K562 (cell line): ENCODE measurements around the gene DPP10. TPM values are rescaled to one million over a fixed set of nuclear protein-coding genes. Genes with fewer than 3 reads are reported as not detected.

ENCODE experiments used
- ATAC-seq: fragments of 200-7000 bp; cut with Tn5 transposase; 3 replicates; pipeline ENCODE4 v1.9.1; 2020; ENCODE audit warnings: moderate library complexity
- BruUV-seq: library from RNA; stranded (reverse); fragments of 400-500 nt; replicated peaks from 2 replicates; lab custom pipeline; 2021; lab: Mats Ljungman, UMichigan
- CTCF ChIA-PET: fragments of 300-600 bp; formaldehyde crosslinking; extraction: SDS; loops from one replicate; lab custom pipeline; 2021; ENCODE audit warnings: low intra/inter-chr PET ratio; lab: Yijun Ruan, JAX
- POLR2A ChIA-PET: fragments of 300-600, 350-650 bp; sonication (Branson Sonifier 250); formaldehyde crosslinking; extraction: SDS; loops from one replicate; lab custom pipeline; 2021; ENCODE audit warnings: antibody characterized with exemption, inconsistent platforms; lab: Yijun Ruan, JAX
- DNase-seq, 4 experiments: peaks; one replicate each; pipeline versions ENCODE4 v3.0.0 to v3.0.0-alpha.2; 2011 to 2018; ENCODE audit warnings: low spot score in 3 of 4, mixed read lengths in 3 of 4; ENCODE audit errors: extremely low read depth in 1 of 4
- FAIRE-seq: peaks from 2 replicates; lab custom pipeline; 2011; peaks lifted over from hg19 to GRCh38; lab: Jason Lieb, UNC
- H2AFZ ChIP-seq: 2 replicates; pipeline ENCODE4 v1.6.0; 2011; ENCODE audit warnings: low read depth, low read length, control low read depth, inconsistent platforms
- H3K27ac ChIP-seq: fragments of 200-600 bp; 3 replicates; pipeline ENCODE4 v1.8.0; 2011; ENCODE audit warnings: low read depth, mild to moderate bottlenecking, control low read depth, inconsistent platforms, low read length, moderate library complexity, mixed read lengths; ENCODE audit errors: extremely low read depth
- H3K27me3 ChIP-seq, 2 experiments: fragments of 300-600 bp in 1 of 2; 2 replicates in 1 of 2; 3 replicates in 1 of 2; pipeline versions ENCODE4 v1.6.0 to v1.8.0; 2011; ENCODE audit warnings: inconsistent platforms in 2 of 2, low read length in 2 of 2, mild to moderate bottlenecking in 1 of 2, mixed read lengths in 1 of 2, moderate library complexity in 1 of 2; ENCODE audit not compliant: control insufficient read depth in 2 of 2, insufficient read depth in 2 of 2
- H3K36me3 ChIP-seq: fragments of 300-600 bp; 3 replicates; pipeline ENCODE4 v1.8.0; 2011; ENCODE audit warnings: mild to moderate bottlenecking, low read length, inconsistent platforms; ENCODE audit not compliant: control insufficient read depth, insufficient read depth
- H3K4me1 ChIP-seq, 2 experiments: fragments of 200-600 bp in 1 of 2; replicated peaks in 1 of 2; 2 replicates in 1 of 2; 3 replicates in 1 of 2; pipeline versions ENCODE4 v1.5.1 to v1.8.0; 2011; ENCODE audit warnings: inconsistent platforms in 2 of 2, low read length in 2 of 2, mild to moderate bottlenecking in 1 of 2, mixed read lengths in 1 of 2, moderate library complexity in 1 of 2; ENCODE audit not compliant: control insufficient read depth in 2 of 2, insufficient read depth in 2 of 2
- H3K4me2 ChIP-seq: 2 replicates; pipeline ENCODE4 v1.6.1; 2011; ENCODE audit warnings: low read length, control low read depth, inconsistent platforms, mixed read lengths; ENCODE audit not compliant: insufficient read depth
- H3K4me3 ChIP-seq: fragments of 200-600 bp; sonication (generic), shearing (Covaris generic); 2 replicates; pipeline ENCODE4 v1.5.1; 2016; ENCODE audit warnings: control low read depth, inconsistent platforms
- H3K79me2 ChIP-seq: fragments of 200-600 bp; 3 replicates; pipeline ENCODE4 v1.8.0; 2011; ENCODE audit warnings: low read length, inconsistent platforms; ENCODE audit not compliant: control insufficient read depth, insufficient read depth
- H3K9ac ChIP-seq, 2 experiments: 2 replicates each; pipeline versions ENCODE4 v1.6.0 to v1.6.1; 2011; ENCODE audit warnings: low read depth in 2 of 2, low read length in 2 of 2, control low read depth in 1 of 2, inconsistent platforms in 1 of 2, mild to moderate bottlenecking in 1 of 2, mixed read lengths in 1 of 2; ENCODE audit not compliant: insufficient read depth in 1 of 2
- H3K9me1 ChIP-seq: one replicate; pipeline ENCODE4 v1.6.0; 2011; ENCODE audit warnings: inconsistent platforms, mild to moderate bottlenecking, low read length, moderate library complexity; ENCODE audit not compliant: control insufficient read depth, insufficient read depth
- H3K9me3 ChIP-seq: replicated peaks from 2 replicates; pipeline ENCODE4 v1.5.1; 2011; ENCODE audit warnings: low read depth, low read length, inconsistent platforms; ENCODE audit not compliant: control insufficient read depth, insufficient read depth
- H4K20me1 ChIP-seq: replicated peaks from 2 replicates; pipeline ENCODE4 v1.6.1; 2011; ENCODE audit warnings: low read length, inconsistent platforms, mixed read lengths; ENCODE audit not compliant: control insufficient read depth, insufficient read depth
- GTF2A2 ChIP-seq: IDR thresholded peaks from 2 replicates; pipeline ENCODE4 v1.6.1; 2016; ENCODE audit warnings: mild to moderate bottlenecking, missing genetic modification characterization, missing compliant biosample characterization
- ILK ChIP-seq: fragments of 450-650 bp; IDR thresholded peaks from 2 replicates; pipeline ENCODE4 v1.6.1; 2016; ENCODE audit warnings: missing genetic modification characterization, low read depth, mild to moderate bottlenecking, missing compliant biosample characterization, moderate library complexity, borderline replicate concordance
- MYC ChIP-seq, 2 experiments: fragments of 250-450 bp in 1 of 2; sonication (Bioruptor Pico) in 1 of 2; IDR thresholded peaks; 2 replicates each; pipeline versions ENCODE4 v1.5.1 to v1.6.1; 2012 to 2021; ENCODE audit warnings: low read depth in 2 of 2, borderline replicate concordance in 1 of 2, improper control_type of control experiment in 1 of 2, low read length in 1 of 2, mild to moderate bottlenecking in 1 of 2, moderate library complexity in 1 of 2
- NFE2L1 ChIP-seq: fragments of 450-650 bp; IDR thresholded peaks from 2 replicates; pipeline ENCODE4 v1.6.1; 2016; ENCODE audit warnings: missing genetic modification characterization, low read depth, mild to moderate bottlenecking, missing compliant biosample characterization, moderate library complexity, borderline replicate concordance
- NFIX ChIP-seq: fragments of 250-450 bp; sonication (Bioruptor Pico); IDR thresholded peaks from 2 replicates; pipeline ENCODE4 v1.4.0; 2020; ENCODE audit warnings: low read depth, mild to moderate bottlenecking, moderate library complexity
- PHF21A ChIP-seq: fragments of 450-650 bp; IDR thresholded peaks from 2 replicates; pipeline ENCODE4 v1.6.1; 2017; ENCODE audit warnings: low read depth, borderline replicate concordance
- SAFB ChIP-seq: fragments of 200-400 bp; formaldehyde crosslinking; IDR thresholded peaks from 2 replicates; pipeline ENCODE4 v1.6.1; 2017; ENCODE audit warnings: low read depth, low read length, borderline replicate concordance
- ZSCAN32 ChIP-seq: fragments of 450-650 bp; formaldehyde crosslinking; IDR thresholded peaks from 2 replicates; pipeline ENCODE4 v1.4.0; 2020; ENCODE audit warnings: mild to moderate bottlenecking, moderate library complexity
- WGBS: fragments of 100-300 bp; shearing (Covaris generic); methylation state at CpG from one replicate; pipeline ENCODE4 v1.1.6; 2016; ENCODE audit warnings: low coverage, mixed read lengths; ENCODE audit not compliant: insufficient coverage; ENCODE audit errors: missing lambda C conversion rate; 5-methylcytosine and 5-hydroxymethylcytosine counted together
- in situ Hi-C: fragments of 300-500 bp; cut with MboI; formaldehyde crosslinking; loops from 4 replicates; pipeline ENCODE4 v1.15.0; 2018; ENCODE audit warnings: inconsistent platforms, mixed read lengths
- intact Hi-C: fragments of 100-400 bp; cut with micrococcal nuclease; formaldehyde crosslinking; loops from 2 replicates; pipeline ENCODE4 v1.14.2; 2022
- polyA plus RNA-seq, 8 experiments: library from polyadenylated mRNA; depleted of rRNA in 4 of 8; stranded (reverse) in 5 of 8; unstranded in 3 of 8; fragments of >200 nt; fragmentation: Nextera tagmentation in 2 of 8; fragmentation: Illumina TruSeq in 1 of 8; extraction: Ambion mirVana in 2 of 8; extraction: Trizol in 1 of 8; gene quantifications; 2 replicates each; pipeline versions ENCODE4 v1.2.1 to v1.2.3, GENCODE V29; 2011 to 2014; ENCODE audit warnings: inconsistent platforms in 1 of 8, missing spikeins in 1 of 8
- total RNA-seq, 7 experiments: library from RNA; depleted of rRNA in 6 of 7; stranded (reverse); fragments of >200 nt in 6 of 7; fragmentation: Illumina TruSeq in 2 of 7; extraction: Trizol in 2 of 7; gene quantifications; 2 replicates each; pipeline versions ENCODE4 v1.2.1 to v1.2.3, GENCODE V29; 2011 to 2021; ENCODE audit warnings: low replicate concordance in 1 of 7
- TF ChIP-seq, protein P1 (sequence below), 2 experiments: fragments of 150-350 bp in 1 of 2; IDR thresholded peaks; 2 replicates each; pipeline ENCODE4 v1.6.1; 2012 to 2016; ENCODE audit warnings: low read depth in 2 of 2, low read length in 2 of 2, mild to moderate bottlenecking in 1 of 2, moderate library complexity in 1 of 2

DPP10 gene
- total and polyA plus RNA-seq, 9 of the 15 experiments (the other 6 are each of a cell fraction or from before 2014, with no cell fraction given) = not detected

DNA sequence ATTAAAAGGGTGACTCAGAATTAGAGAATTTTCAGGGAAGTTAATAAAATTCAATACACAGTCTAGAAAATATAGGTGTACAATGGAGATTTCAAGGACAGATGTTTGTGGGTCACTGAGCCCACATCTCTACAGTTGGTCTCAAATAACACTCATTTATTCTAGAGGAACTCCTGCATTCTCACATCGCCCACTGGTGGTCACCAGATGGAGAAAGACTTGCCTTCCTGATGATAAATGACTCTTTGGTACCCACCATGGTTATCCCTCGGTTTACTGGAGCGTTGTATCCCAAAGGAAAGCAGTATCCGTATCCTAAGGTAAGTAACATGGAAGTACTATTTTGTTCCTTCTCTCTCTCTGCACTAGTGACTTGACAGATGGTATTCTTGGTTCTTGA, 1297.1 kb downstream of the DPP10 start:
- H3K9me1 ChIP-seq = no peaks in the 10 kb centered on the region
- H2AFZ ChIP-seq = no peak overlapping the region
- H3K4me3 ChIP-seq = no peak overlapping the region
- in situ Hi-C loops = no loop called here
- H3K27me3 ChIP-seq = no peaks in the 10 kb centered on the region
- H4K20me1 ChIP-seq = no peaks in the 10 kb centered on the region
- H3K4me2 ChIP-seq = no peak overlapping the region
- no peaks in the 10 kb centered on the region for H3K36me3 ChIP-seq
- CTCF ChIA-PET = no interaction called here
- DNase-seq = no peak
- BruUV-seq = no TSS peak
- ATAC-seq = no peak
- no peaks in the 10 kb centered on the region for H3K79me2 ChIP-seq
- intact Hi-C loops = no loop called here
- FAIRE-seq = no peak
- POLR2A ChIA-PET = no interaction called here
- H3K4me1 ChIP-seq = no peaks in the 10 kb centered on the region
- TF ChIP-seq NFE2L1 (tag) (no peak), PHF21A (no peak), SAFB (no peak), GTF2A2 (tag) (no peak), ZSCAN32 (CRISPR knock-in tag) (no peak), NFIX (no peak), ILK (tag) (no peak), MYC (IDR thresholded peaks at IDR 0.05; ENCODE audit: low read depth, low read length) (no peak), MYC (CRISPR knock-in tag; IDR thresholded peaks at IDR 0.05; ENCODE audit: borderline replicate concordance, low read depth) (no peak)
- TF ChIP-seq, protein P1, sequence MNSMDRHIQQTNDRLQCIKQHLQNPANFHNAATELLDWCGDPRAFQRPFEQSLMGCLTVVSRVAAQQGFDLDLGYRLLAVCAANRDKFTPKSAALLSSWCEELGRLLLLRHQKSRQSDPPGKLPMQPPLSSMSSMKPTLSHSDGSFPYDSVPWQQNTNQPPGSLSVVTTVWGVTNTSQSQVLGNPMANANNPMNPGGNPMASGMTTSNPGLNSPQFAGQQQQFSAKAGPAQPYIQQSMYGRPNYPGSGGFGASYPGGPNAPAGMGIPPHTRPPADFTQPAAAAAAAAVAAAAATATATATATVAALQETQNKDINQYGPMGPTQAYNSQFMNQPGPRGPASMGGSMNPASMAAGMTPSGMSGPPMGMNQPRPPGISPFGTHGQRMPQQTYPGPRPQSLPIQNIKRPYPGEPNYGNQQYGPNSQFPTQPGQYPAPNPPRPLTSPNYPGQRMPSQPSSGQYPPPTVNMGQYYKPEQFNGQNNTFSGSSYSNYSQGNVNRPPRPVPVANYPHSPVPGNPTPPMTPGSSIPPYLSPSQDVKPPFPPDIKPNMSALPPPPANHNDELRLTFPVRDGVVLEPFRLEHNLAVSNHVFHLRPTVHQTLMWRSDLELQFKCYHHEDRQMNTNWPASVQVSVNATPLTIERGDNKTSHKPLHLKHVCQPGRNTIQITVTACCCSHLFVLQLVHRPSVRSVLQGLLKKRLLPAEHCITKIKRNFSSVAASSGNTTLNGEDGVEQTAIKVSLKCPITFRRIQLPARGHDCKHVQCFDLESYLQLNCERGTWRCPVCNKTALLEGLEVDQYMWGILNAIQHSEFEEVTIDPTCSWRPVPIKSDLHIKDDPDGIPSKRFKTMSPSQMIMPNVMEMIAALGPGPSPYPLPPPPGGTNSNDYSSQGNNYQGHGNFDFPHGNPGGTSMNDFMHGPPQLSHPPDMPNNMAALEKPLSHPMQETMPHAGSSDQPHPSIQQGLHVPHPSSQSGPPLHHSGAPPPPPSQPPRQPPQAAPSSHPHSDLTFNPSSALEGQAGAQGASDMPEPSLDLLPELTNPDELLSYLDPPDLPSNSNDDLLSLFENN (IDR thresholded peaks at IDR 0.05; ENCODE audit: low read depth in 2 of 2, low read length in 2 of 2) = no peak
- H3K27ac ChIP-seq = no peak overlapping the region
- 0% methylated on average over 4 of the region's 4 CpGs for WGBS
- no peaks in the 10 kb centered on the region; the same call in 1 of the 2 replicates for H3K9me3 ChIP-seq
- no peak overlapping the region for H3K9ac ChIP-seq
